Measurements from ENCODE around the gene NEUROG2. TPM values are rescaled to one million over a fixed set of nuclear protein-coding genes. Genes with fewer than 3 reads are reported as not detected.
"Not testable (repeated sequence)": the region's sequence is repeated elsewhere in the genome, so short reads cannot be mapped to it uniquely, and the experiment has no call there.

Gene NEUROG2
- total and polyA plus RNA-seq, 7 donors = not detected

- no peak for DNase-seq
- 86 to 91% methylated on average over 4 of the region's 4 CpGs for WGBS, 2 donors
- TF ChIP-seq POLR2A (IDR thresholded peaks at IDR 0.05) = no peak
- H3K27ac ChIP-seq = no peak overlapping the region
- intact Hi-C loops (cut with DNase I) = no loop called here
- H3K9me3 ChIP-seq = no peaks in the 10 kb centered on the region
- H3K36me3 ChIP-seq = no peaks in the 10 kb centered on the region
- peaks cover 0 to 11% (median 8%) of the 10 kb centered on the region in 4 donors for H3K4me1 ChIP-seq
- no peak overlapping the region for H3K4me3 ChIP-seq
- H3K27me3 ChIP-seq = peaks cover 9 to 50% (median 32%) of the 10 kb centered on the region in 3 donors
Measured at GRCh38 chr4:112504807-112505206, 11.2 kb downstream of the NEUROG2 start.

GRCh38 chr4:112502871-112503270 is 13.1 kb downstream of the NEUROG2 start:
- Histone ChIP-seq H3K27ac (no peak overlapping the region), H3K4me3 (no peak overlapping the region), H3K27me3 (peaks cover 0 to 31% (median 13%) of the 10 kb centered on the region in 3 donors), H3K36me3 (no peaks in the 10 kb centered on the region), H3K9me3 (no peaks in the 10 kb centered on the region), H3K4me1 (no peaks in the 10 kb centered on the region)
- TF ChIP-seq POLR2AphosphoS5 (IDR thresholded peaks at IDR 0.05) (no peak), CTCF (IDR thresholded peaks at IDR 0.05) (no peak), POLR2A (IDR thresholded peaks at IDR 0.05) (no peak), EP300 (IDR thresholded peaks at IDR 0.05) (no peak)
- WGBS, 2 donors = 77% methylated on average over 5 of the region's 5 CpGs
- no peak for DNase-seq
- intact Hi-C loops (cut with DNase I) = no loop called here

- H3K9me3 ChIP-seq = peaks cover 0 to 14% (median 3%) of the 10 kb centered on the region in 4 donors
- no peaks in the 10 kb centered on the region for H3K4me1 ChIP-seq
- DNase-seq = no peak
- H3K27me3 ChIP-seq = no peaks in the 10 kb centered on the region
- no peak overlapping the region for H3K4me3 ChIP-seq
- H3K36me3 ChIP-seq = no peaks in the 10 kb centered on the region
- 84 to 85% methylated on average over 7 of the region's 7 CpGs for WGBS, 2 donors
- intact Hi-C loops (cut with DNase I) = no loop called here
- no peak for TF ChIP-seq POLR2AphosphoS5 (IDR thresholded peaks at IDR 0.05)
- no peak for TF ChIP-seq CTCF (IDR thresholded peaks at IDR 0.05)
- no peak for TF ChIP-seq EP300 (IDR thresholded peaks at IDR 0.05)
- TF ChIP-seq POLR2A (IDR thresholded peaks at IDR 0.05) = no peak
- no peak overlapping the region for H3K27ac ChIP-seq
Measured at GRCh38 chr4:112492321-112492720, 23.7 kb downstream of the NEUROG2 start.

- 89% methylated on average over 3 of the region's 3 CpGs for WGBS, 2 donors
- H3K36me3 ChIP-seq; H3K4me1 ChIP-seq; H3K27me3 ChIP-seq; H3K4me3 ChIP-seq; H3K27ac ChIP-seq; DNase-seq; intact Hi-C loops (cut with DNase I): not testable (repeated sequence)
- peaks cover 0 to 14% (median 3%) of the 10 kb centered on the region in 4 donors for H3K9me3 ChIP-seq
Measured at GRCh38 chr4:112490808-112491207, 25.2 kb downstream of the NEUROG2 start.

- no peak for TF ChIP-seq POLR2AphosphoS5 (IDR thresholded peaks at IDR 0.05)
- no peak for TF ChIP-seq CTCF (IDR thresholded peaks at IDR 0.05)
- no peak for TF ChIP-seq EP300 (IDR thresholded peaks at IDR 0.05)
- TF ChIP-seq POLR2A (IDR thresholded peaks at IDR 0.05) = no peak
- no peaks in the 10 kb centered on the region for H3K27me3 ChIP-seq
- no peak overlapping the region for H3K27ac ChIP-seq
- no peaks in the 10 kb centered on the region for H3K36me3 ChIP-seq
- H3K4me1 ChIP-seq = no peaks in the 10 kb centered on the region
- intact Hi-C loops (cut with DNase I) = no loop called here
- WGBS, 2 donors = 63 to 71% methylated on average over 5 of the region's 5 CpGs
- H3K4me3 ChIP-seq = no peak overlapping the region
- no peak for DNase-seq
- H3K9me3 ChIP-seq = peaks cover 0 to 14% (median 3%) of the 10 kb centered on the region in 4 donors
Measured at GRCh38 chr4:112485930-112486329, 30.1 kb downstream of the NEUROG2 start.

GRCh38 chr4:112473985-112474384 is 42.0 kb downstream of the NEUROG2 start:
- no peak for DNase-seq
- intact Hi-C loops (cut with DNase I) = no loop called here
- Histone ChIP-seq H3K36me3 (no peaks in the 10 kb centered on the region), H3K4me3 (no peak overlapping the region), H3K27me3 (no peaks in the 10 kb centered on the region), H3K4me1 (no peaks in the 10 kb centered on the region), H3K27ac (no peak overlapping the region), H3K9me3 (no peaks in the 10 kb centered on the region)
- 90 to 92% methylated on average over 2 of the region's 2 CpGs for WGBS, 2 donors
- TF ChIP-seq POLR2A (IDR thresholded peaks at IDR 0.05) (no peak), EP300 (IDR thresholded peaks at IDR 0.05) (no peak), CTCF (IDR thresholded peaks at IDR 0.05) (no peak), POLR2AphosphoS5 (IDR thresholded peaks at IDR 0.05) (no peak)
